ES-I3 (cell line): ENCODE results near the gene ADH7.

Experiments used
- H3K36me3 ChIP-seq: 2 replicates; pipeline ENCODE4 v1.6.1; 2013; ENCODE audit warnings: mild to moderate bottlenecking, low read length, control low read depth, moderate library complexity; ENCODE audit not compliant: insufficient read depth
- H3K4me1 ChIP-seq: 2 replicates; pipeline ENCODE4 v1.6.1; 2013; ENCODE audit warnings: mild to moderate bottlenecking, control low read depth, low read length; ENCODE audit not compliant: insufficient read depth
- H3K9ac ChIP-seq: 2 replicates; pipeline ENCODE4 v1.6.1; 2013; ENCODE audit warnings: low read depth, mild to moderate bottlenecking, low read length, moderate library complexity
- H3K9me3 ChIP-seq: 2 replicates; pipeline ENCODE4 v1.6.1; 2013; ENCODE audit warnings: mild to moderate bottlenecking, low read length, moderate library complexity; ENCODE audit not compliant: control insufficient read depth, insufficient read depth

Gene ADH7

GRCh38 chr4:99404595-99405287, 30.4 kb downstream of the ADH7 start:
- no peak overlapping the region for H3K9ac ChIP-seq
- H3K9me3 ChIP-seq: no peaks in the 10 kb centered on the region
- H3K4me1 ChIP-seq: peaks cover 6% of the 10 kb centered on the region; the same call in 1 of the 2 replicates
- H3K36me3 ChIP-seq: no peaks in the 10 kb centered on the region

GRCh38 chr4:99403380-99404184, 31.6 kb downstream of the ADH7 start:
- no peak overlapping the region for H3K9ac ChIP-seq
- no peaks in the 10 kb centered on the region for H3K36me3 ChIP-seq
- 0 out of 2 replicates have a peak, but pooled peaks cover 5% of the 10 kb centered on the region for H3K9me3 ChIP-seq
- peaks cover 6% of the 10 kb centered on the region; the same call in 1 of the 2 replicates for H3K4me1 ChIP-seq

DNA sequence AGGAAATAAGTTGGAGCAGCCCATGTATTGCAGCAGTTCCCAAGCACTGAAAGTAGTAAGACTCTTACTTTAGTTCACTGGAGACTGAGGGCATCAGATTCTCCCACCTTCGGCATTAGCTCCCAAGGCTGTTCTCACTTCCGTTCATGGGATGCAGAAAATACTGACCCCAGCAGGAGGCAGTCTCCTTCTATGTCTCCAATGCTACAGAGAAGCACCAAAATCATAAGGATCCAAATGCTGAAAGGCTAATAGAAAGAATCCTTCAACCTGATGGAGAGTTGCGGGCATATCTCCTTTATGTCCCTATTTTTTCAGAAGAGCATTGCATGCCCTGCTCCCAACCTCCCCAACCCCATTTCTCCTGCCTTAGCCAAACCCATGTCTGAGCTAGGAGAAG, 32.4 kb downstream of the ADH7 start:
- no peaks in the 10 kb centered on the region for H3K36me3 ChIP-seq
- peaks cover 6% of the 10 kb centered on the region; the same call in 1 of the 2 replicates for H3K4me1 ChIP-seq
- H3K9me3 ChIP-seq: 0 out of 2 replicates have a peak, but pooled peaks cover 5% of the 10 kb centered on the region
- H3K9ac ChIP-seq: no peak overlapping the region

GRCh38 chr4:99400831-99401230, 34.3 kb downstream of the ADH7 start:
- no peak overlapping the region for H3K9ac ChIP-seq
- H3K4me1 ChIP-seq: peaks cover 6% of the 10 kb centered on the region; the same call in 1 of the 2 replicates
- no peaks in the 10 kb centered on the region for H3K36me3 ChIP-seq
- 0 out of 2 replicates have a peak, but pooled peaks cover 5% of the 10 kb centered on the region for H3K9me3 ChIP-seq

DNA sequence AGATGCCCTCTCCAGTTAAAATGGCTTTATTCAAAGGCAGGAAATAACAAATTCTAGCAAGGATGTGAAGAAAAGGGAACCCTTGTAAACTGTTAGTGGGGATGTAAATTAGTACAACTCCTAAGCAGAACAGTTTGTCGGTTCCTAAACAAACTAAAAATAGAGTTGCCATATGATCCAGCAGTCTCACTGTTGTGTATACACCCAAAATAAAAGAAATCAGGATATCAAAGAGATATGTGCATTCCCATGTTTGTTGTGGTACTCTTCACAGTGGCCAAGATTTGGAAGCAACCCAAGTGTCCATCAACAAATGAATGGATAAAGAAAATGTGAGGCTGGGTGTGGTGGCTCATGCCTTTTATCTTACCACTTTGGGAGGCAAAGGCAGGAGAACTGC, 36.1 kb downstream of the ADH7 start:
- Histone ChIP-seq H3K9me3 (0 out of 2 replicates have a peak, but pooled peaks cover 5% of the 10 kb centered on the region), H3K9ac (no peak overlapping the region), H3K36me3 (no peaks in the 10 kb centered on the region), H3K4me1 (no peaks in the 10 kb centered on the region)

DNA sequence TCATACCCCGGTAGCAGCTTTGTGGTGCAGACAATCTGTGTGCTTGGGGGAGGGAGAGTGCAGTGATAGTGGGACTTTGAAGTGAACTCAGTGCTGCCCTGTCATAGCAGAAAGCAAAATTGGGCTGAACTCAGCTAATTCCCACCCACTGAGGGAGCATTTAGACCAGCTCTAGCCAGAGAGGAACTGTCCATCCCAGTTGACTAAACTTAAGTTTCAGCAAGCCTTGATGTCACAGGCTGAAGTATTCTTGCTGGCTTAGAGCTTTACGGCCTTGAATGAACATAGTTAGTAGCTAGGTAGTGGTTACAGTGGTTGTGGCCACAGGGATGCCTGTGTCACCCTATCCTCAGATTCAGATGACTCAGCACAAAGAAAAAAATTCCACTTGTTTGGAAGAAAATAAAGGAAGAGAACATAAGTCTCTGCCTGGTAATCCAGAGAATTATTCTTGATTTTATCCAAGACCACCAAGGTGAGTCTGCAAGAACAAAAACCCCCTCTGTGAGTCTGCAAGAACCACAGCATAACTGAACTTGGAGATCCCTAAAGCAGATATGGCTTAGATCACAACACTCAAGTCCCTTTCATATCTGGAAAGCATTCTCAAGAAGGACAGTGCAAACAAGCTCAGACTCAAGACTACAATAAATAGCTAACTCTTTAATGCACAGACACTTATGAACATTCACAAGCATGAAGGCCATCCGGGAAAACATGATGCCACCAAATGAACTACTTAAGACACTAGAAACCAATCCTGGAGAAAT, 39.4 kb downstream of the ADH7 start:
- Histone ChIP-seq H3K36me3 (no peaks in the 10 kb centered on the region), H3K9me3 (0 out of 2 replicates have a peak, but pooled peaks cover 5% of the 10 kb centered on the region), H3K4me1 (no peaks in the 10 kb centered on the region), H3K9ac (no peak overlapping the region)

DNA sequence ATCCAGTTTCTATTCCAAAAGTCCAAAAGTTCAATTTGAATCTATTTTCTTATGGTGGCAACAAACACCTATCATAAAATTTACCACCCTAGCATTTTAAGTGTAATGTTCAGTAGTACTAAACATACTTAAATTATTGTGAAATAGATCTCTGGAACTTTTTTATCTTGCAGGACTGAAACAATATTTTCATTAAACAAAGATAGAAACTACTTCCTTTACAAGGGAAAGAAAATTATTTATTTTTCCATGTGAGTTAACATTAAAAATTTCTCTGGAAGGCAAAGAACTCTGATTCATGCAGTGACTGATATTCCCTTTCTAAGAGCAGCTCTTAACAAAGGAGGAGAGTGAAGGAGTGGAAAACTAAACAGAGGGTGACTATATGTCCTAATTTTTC, 40.2 kb downstream of the ADH7 start:
- 0 out of 2 replicates have a peak, but pooled peaks cover 5% of the 10 kb centered on the region for H3K9me3 ChIP-seq
- no peak overlapping the region for H3K9ac ChIP-seq
- H3K36me3 ChIP-seq: no peaks in the 10 kb centered on the region
- H3K4me1 ChIP-seq: no peaks in the 10 kb centered on the region

- H3K4me1 ChIP-seq: no peaks in the 10 kb centered on the region
- H3K9me3 ChIP-seq: no peaks in the 10 kb centered on the region
- no peak overlapping the region for H3K9ac ChIP-seq
- H3K36me3 ChIP-seq: no peaks in the 10 kb centered on the region
Observed at GRCh38 chr4:99390055-99390454, 45.1 kb downstream of the ADH7 start.

DNA sequence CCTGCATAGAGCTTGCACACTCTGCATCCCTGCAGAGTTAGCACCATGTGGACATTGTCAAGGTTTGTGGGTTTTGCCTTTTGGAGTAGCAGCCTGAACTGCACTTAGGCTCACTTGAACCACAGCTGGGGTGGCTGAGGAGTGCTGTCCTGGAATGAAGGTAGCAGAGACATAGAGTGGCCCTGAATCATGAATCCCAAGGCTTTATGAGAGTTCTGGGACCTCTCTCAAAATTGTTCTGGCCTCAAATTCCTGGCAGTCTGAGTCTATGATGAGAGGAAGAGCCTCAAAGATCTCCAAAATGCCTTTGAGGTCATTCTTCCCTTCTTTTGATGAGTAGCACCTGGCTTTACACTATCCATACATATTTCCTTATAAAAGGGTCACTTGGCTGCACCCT, 45.5 kb downstream of the ADH7 start:
- Histone ChIP-seq H3K9me3 (no peaks in the 10 kb centered on the region), H3K4me1 (no peaks in the 10 kb centered on the region), H3K36me3 (no peaks in the 10 kb centered on the region), H3K9ac (no peak overlapping the region)

DNA sequence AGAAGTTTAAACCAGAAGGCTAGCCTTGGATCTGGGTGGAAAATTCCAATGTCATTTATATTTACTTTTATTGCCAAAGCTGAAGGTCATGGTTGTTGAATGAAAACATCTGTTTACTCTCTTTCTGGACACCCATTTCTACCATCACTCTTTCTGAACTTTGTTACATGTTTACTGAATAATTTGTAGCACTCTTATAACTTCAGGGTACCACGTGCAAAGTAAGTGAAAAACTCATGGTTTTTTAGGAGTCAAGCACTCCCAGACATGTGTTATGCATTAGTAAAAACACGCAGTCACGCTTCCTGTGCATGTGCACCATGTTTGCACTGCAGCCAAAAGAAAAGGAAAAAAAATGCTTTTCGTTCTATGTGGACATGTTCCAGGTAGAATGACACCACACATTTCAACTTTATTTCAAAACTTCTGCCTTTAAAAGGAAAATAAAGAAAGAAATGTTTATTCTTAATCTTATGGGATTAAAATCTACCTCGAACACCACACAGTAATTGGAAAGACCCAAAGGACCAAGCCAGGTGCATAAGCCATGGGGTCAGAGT, 51.2 kb downstream of the ADH7 start:
- Histone ChIP-seq H3K4me1 (no peaks in the 10 kb centered on the region), H3K36me3 (no peaks in the 10 kb centered on the region)

GRCh38 chr4:99383399-99383798, 51.7 kb downstream of the ADH7 start:
- H3K9ac ChIP-seq: no peak overlapping the region
- no peaks in the 10 kb centered on the region for H3K36me3 ChIP-seq
- H3K9me3 ChIP-seq: no peaks in the 10 kb centered on the region
- H3K4me1 ChIP-seq: no peaks in the 10 kb centered on the region

More for the DNA sequence above, 51.2 kb downstream of the ADH7 start:
- Histone ChIP-seq H3K9ac (no peak overlapping the region), H3K9me3 (no peaks in the 10 kb centered on the region)

- H3K4me1 ChIP-seq: no peaks in the 10 kb centered on the region
- H3K9me3 ChIP-seq: no peaks in the 10 kb centered on the region
- no peak overlapping the region for H3K9ac ChIP-seq
- H3K36me3 ChIP-seq: no peaks in the 10 kb centered on the region
Observed at GRCh38 chr4:99382745-99383360, 52.3 kb downstream of the ADH7 start.

DNA sequence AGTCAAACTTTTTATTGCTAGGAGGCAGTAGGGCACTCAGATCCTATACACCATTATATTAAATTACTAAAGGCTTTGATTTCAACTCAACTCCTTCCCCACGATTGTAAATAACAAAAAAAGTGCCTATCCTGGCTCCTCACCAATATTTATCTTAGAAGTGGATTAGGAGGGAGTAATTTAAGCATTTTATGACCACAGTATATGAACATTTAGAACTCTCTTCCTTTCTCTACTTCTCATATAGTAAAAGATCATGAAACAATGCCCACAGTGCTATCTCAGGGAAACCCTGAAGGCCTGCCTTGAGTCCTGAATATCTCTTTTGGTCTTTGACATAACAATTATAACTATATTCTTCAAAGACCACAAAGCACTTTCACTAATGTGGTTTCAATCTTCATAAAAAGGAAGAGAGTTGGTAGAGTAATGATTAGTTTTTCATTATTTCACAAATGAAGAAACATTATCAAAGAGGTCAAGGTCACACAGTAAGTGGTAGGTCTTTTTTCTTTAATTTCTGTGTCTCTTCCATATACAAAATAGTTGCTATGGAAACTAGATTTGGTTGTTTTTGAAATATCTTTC, 53.5 kb downstream of the ADH7 start:
- no peak overlapping the region for H3K9ac ChIP-seq
- H3K4me1 ChIP-seq: no peaks in the 10 kb centered on the region
- H3K9me3 ChIP-seq: no peaks in the 10 kb centered on the region
- no peaks in the 10 kb centered on the region for H3K36me3 ChIP-seq
